Measurements from ENCODE around the gene SSTR1.

Gene SSTR1

DNA sequence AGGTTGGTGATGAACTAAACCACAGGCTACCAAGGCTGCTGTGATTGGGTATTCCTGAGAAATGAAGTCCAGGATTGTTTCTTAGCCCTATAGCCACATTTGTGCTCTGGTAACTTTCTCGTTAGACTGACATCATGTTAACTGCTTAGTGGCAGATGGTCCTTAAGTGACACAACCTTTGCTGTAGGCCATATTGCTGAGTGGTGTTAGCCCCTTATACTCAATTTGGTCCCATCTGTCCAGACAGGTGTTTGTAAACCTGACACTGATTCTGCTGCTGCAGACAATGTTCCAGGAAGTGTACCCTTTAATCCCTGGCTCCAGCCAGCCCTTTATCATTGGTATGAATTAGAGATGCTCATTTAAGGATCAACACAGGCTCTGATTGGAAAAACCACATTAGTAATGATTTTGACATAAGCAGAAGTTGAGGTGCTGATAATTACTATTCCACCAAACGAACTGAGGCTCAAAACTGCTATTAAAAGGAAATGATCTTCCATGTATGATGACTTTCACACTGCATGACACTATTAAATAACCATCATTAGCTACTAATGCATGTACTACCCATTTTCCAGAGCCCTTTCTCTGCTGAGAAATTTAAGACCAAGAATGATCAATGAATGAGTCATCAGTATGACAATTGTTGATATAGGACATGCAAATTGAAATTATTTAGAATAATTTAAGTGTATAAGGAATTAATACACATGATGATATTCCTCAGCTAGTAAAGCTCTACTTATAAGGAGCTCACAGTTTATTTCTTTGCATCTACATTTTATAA, 3.6 kb upstream of the SSTR1 start:
- no peak for DNase-seq

DNA sequence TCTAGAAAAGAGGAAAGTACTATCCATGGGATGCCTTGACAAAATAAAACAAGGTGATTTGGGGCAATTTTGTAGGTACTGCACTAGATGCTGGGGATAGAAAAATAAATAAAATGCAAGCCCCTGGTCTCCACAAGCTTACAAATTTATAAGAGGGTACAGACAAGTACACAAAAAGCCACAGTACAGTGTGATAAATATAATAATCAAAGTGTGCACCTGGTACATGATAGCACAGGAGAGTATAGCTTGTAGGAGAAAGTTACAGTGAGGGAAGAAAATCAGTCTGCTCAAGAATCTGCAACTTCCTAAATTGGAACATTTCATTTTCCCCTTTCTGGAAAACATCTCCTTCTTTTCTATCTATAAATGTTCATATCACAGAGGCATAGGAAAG, 3.0 kb upstream of the SSTR1 start:
- DNase-seq, result no peak

DNA sequence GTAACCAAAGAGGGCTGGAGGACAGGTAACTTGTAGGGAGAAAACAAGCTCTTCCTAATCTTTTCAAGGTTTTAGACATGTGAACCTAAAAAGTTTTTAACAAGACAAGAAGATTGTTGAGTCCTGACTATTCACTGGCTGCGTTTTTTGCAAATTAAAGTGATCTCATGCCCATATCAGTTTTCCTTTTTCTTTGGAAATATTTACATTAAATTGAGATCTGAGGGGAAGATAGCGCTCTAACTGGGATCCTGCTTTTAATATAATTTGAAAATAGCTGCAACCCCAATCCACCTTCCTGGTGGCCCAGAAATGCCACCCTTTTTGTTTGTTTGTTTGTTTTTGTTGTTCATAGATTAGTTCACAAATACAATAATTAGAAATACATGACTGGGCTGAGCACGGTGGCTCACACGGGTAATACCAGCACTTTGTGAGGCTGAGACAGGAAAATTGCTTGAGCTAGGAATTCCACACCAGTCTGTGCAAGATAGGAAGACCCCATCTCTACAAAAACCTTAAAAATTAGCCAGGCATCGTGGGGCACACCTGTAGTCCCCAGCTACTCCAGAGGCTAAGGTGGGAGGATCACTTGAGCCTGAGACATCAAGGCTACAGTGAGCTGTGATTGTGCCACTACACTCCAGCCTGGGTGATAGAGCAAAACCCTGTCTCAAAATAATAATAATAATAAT, 2.4 kb upstream of the SSTR1 start:
- DNase-seq, result no peak

DNA sequence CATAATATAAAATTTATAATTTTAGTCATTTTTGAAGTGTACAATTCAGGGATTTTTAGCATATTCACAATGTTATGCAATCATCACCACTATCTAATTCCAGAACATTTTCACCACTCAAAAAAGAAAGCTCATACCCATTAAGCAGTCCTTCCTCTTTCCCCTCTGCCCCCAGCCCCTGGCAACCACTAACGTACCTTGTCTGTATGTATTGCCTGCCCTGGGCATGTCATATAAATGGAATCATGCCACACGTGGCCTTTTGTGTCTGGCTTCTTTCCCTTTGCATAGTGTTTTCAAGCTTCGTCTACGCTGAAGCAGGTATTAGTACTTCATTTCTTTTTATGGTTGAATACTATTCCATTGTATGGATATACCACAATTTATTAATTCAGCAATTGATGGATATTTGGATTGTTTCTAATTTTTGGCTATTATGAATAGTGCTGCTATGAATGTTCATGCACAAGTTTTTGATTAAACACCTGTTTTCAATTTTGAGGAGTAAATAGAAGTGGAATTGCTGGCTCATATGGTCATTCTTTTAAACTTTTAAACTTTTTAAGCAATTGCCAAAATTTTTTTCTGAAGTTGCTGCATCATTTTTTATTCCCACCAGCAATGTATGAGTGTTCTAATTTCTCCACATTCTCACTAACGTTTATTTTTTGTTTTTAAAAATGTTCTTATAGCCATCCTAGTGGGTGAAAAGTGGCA, 1.6 kb upstream of the SSTR1 start:
- DNase-seq, result no peak

DNA sequence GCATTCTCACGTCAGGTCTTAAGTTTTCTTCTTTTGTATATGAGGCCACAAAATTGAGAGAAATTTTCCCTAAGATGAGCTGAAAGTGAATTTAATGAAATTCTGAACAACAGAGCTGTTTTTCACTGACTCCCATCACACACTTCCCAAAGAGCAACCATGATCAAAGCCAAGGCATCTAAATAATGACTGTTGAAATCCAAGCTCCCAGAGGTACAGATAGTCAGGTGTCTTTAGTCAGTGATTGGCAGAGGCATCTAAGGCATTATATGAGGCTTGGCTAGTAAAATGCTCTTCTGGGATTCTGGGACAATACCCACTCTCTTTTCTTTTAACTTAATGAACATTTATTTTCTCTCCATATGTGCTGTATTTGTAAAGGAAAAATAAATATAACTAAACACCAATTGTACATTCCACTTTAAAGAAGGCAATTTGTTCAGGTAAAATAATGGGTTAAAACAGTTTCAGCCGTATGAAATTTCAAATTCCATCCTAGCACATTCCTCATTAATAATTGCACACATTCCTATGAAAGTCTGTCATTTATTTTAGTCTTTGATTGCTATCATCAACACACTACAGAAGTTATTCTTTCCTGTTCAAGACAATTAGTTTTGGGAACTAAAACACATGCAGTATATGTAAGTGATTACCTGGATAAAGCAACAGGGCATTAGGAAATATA, 871 bp upstream of the SSTR1 start:
- no peak for DNase-seq

DNA sequence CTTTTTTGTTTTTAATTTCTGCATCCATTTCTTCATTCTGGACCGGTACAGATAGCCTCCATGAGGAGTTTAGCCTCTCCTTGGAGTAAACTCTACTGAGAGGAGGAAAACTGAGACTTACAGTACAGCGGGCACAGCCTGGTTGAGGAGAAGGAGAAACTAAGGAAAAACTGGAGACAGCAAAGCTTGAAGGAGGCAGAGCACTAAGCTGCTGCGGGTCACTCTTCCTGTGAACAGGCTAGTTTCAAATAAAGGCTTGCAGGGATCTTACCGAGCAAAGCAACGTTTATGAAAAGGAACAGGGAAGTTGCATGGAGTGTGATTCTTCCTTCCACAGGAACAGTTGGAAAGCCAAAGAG, 348 bp upstream of the SSTR1 start:
- no peak for DNase-seq

DNA sequence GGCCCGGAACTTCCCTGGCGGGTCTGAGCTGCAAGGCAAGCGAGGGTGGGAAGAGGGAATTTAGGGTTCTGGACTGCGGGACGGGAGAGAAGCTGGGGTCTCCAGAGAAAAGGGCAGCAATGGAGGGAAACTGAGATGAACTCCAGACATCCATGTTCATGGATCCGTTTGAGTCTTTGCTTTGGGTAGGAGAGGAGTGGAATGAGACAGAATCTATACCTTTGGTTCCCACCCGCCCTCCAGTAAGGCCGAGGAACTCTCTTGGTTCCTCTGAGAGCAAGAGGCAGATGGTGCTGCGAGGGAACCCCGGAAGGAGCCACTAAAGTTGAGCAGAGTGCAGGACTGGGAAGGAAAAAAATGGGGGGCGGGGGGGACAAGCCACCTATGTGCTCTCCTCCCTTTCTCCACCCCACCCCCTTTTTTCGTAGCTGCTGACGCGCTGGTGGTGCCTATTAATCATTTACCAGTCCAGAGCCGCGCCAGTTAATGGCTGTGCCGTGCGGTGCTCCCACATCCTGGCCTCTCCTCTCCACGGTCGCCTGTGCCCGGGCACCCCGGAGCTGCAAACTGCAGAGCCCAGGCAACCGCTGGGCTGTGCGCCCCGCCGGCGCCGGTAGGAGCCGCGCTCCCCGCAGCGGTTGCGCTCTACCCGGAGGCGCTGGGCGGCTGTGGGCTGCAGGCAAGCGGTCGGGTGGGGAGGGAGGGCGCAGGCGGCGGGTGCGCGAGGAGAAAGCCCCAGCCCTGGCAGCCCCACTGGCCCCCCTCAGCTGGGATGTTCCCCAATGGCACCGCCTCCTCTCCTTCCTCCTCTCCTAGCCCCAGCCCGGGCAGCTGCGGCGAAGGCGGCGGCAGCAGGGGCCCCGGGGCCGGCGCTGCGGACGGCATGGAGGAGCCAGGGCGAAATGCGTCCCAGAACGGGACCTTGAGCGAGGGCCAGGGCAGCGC, 1.2 kb downstream of the SSTR1 start:
- no peak for DNase-seq

DNA sequence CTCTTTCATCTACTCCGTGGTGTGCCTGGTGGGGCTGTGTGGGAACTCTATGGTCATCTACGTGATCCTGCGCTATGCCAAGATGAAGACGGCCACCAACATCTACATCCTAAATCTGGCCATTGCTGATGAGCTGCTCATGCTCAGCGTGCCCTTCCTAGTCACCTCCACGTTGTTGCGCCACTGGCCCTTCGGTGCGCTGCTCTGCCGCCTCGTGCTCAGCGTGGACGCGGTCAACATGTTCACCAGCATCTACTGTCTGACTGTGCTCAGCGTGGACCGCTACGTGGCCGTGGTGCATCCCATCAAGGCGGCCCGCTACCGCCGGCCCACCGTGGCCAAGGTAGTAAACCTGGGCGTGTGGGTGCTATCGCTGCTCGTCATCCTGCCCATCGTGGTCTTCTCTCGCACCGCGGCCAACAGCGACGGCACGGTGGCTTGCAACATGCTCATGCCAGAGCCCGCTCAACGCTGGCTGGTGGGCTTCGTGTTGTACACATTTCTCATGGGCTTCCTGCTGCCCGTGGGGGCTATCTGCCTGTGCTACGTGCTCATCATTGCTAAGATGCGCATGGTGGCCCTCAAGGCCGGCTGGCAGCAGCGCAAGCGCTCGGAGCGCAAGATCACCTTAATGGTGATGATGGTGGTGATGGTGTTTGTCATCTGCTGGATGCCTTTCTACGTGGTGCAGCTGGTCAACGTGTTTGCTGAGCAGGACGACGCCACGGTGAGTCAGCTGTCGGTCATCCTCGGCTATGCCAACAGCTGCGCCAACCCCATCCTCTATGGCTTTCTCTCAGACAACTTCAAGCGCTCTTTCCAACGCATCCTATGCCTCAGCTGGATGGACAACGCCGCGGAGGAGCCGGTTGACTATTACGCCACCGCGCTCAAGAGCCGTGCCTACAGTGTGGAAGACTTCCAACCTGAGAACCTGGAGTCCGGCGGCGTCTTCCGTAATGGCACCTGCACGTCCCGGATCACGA, 2.2 kb downstream of the SSTR1 start:
- no peak for DNase-seq

DNA sequence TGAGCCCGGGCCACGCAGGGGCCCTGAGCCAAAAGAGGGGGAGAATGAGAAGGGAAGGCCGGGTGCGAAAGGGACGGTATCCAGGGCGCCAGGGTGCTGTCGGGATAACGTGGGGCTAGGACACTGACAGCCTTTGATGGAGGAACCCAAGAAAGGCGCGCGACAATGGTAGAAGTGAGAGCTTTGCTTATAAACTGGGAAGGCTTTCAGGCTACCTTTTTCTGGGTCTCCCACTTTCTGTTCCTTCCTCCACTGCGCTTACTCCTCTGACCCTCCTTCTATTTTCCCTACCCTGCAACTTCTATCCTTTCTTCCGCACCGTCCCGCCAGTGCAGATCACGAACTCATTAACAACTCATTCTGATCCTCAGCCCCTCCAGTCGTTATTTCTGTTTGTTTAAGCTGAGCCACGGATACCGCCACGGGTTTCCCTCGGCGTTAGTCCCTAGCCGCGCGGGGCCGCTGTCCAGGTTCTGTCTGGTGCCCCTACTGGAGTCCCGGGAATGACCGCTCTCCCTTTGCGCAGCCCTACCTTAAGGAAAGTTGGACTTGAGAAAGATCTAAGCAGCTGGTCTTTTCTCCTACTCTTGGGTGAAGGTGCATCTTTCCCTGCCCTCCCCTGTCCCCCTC, 3.0 kb downstream of the SSTR1 start:
- no peak for DNase-seq

DNA sequence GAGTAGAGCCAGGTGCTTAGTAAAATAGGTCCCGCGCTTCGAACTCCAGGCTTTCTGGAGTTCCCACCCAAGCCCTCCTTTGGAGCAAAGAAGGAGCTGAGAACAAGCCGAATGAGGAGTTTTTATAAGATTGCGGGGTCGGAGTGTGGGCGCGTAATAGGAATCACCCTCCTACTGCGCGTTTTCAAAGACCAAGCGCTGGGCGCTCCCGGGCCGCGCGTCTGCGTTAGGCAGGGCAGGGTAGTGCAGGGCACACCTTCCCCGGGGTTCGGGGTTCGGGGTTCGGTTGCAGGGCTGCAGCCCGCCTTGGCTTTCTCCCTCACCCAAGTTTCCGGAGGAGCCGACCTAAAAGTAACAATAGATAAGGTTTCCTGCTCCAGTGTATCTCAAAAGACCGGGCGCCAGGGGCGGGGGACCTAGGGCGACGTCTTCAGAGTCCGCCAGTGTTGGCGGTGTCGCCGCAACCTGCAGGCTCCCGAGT, 3.6 kb downstream of the SSTR1 start:
- DNase-seq, result no peak

DNA sequence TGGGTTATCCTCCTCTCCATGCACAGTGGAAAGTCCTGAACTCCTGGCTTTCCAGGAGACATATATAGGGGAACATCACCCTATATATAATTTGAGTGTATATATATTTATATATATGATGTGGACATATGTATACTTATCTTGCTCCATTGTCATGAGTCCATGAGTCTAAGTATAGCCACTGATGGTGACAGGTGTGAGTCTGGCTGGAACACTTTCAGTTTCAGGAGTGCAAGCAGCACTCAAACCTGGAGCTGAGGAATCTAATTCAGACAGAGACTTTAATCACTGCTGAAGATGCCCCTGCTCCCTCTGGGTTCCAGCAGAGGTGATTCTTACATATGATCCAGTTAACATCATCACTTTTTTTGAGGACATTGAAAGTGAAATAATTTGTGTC, 4.4 kb downstream of the SSTR1 start:
- no peak for DNase-seq

DNA sequence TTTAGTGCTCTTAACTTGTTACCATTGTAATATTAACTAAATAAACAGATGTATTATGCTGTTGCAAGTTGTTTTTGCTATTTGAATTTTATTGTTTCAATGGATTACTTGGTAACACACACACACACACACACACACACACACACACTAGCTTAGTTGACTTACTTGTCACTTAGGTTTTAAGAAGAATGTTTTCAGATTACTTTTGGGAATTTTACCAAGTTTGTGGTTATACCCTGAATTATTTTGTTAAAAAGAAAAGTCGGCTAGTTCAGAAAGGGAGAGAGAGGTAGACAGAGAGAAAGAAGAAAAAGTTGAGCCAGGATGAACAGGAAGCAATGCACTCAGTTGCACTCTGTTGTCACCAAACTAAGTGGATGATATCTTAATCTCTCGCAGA, 5.3 kb downstream of the SSTR1 start:
- no peak for DNase-seq

DNA sequence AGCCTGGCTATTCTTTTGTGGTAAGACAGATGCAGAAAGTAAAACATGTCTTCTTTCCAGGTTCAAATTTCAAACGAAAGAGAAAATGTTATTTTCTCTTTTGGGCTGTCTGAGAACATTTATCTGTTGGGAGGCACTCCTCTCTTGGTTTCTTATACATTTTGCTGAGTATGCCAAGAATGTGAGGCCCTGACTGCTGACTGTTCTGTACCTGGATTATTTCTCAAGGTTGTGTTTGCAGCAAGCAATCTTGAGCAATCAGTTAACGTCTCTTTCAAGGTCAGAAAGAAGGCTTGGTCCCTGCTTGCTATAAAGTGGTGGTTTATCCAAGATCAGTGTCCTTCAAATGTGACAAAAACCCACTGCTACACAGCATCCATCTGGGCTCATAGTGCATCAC, 9.8 kb downstream of the SSTR1 start:
- no peak for DNase-seq

DNA sequence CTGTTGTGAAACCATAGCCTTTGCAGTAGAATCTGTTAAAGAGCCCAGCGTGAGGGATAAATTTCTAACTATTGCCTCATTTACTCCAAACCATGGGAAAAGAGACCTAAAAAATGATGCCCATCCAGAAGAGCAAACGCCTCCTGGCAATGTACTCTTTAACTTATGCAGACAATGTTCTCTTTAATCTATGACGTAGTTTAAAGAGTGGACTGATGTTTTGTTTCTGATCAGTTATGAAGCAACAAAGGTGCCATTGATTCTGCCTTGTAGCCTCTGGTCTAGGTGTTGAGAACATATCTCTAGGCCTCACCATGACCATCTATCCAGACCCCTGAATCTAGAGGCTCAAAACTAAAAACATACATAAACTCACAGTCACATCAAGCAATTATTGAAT, 13.4 kb downstream of the SSTR1 start:
- no peak for DNase-seq

DNA sequence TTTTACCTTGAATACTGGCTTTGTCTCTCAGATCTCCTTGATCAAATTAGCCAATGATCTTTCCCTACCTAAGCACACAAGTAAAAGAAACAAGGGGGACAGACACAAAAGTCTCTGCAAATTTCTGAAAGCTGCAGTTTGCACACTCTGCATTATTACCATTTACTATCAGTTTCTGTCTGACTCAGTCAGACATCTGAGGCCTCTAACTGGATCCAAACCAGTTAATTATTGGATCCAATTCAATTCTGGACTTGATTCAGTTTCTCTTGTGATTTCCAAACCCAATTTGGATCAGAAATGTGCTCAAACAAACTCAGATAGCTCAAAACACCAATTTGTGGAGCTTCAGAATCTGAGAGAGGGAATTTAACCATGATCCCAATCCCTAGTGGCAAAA, 16.6 kb downstream of the SSTR1 start:
- DNase-seq, result no peak

DNA sequence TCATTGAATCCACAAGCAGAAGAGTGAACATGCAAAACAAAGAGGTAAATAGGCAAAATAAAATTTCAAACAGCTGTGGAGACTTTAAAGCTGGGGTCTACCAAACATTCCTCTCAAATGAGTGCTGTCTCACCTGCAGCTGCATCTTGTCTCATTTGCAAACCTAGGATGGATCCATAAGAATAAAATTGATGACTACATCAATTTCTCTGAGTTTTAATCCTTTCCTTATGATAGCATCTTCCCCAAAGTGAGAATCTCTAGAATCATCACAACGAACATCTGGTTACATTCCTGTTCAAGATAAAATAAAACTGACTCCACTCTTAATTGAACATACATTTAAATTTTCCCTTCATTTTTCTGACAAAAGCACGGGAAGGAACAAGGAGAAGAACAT, 18.2 kb downstream of the SSTR1 start:
- no peak for DNase-seq

DNA sequence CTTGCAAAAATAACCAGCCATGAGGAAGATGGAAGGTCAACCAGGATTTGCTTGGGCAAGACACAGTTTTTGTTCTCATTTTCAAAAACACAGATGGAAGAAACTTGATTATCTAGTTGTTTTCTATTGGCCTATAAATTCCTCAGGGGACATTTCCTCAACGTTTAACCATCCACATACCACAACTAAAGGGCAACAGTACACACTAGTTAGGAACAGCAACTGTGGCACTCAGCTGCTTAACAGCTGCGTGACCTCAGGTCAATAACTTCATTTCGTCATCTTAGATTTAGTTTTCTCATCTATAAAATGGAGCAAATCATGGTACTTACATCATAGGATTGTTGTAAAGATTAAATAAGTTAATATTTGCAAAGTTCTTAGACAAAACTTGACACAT, 18.7 kb downstream of the SSTR1 start:
- DNase-seq, result no peak

DNA sequence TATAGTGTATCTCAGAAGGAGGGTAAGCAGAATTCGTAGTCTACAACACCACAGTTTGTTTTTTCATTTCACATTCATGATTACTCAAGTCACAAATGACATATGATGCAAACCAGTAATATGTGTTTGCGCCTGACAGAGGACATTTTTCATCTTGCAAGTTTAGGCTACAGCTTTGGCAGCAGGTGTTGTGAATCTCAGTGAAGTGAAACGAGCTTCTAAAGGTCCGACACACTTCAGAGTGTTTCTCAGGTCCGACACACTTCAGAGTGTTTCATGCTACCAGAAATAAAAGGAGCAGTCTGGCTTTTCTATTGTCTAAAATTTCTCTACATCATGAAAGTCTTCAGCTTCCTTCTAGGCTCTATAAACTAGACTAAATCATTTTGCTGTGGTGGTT, 25.5 kb downstream of the SSTR1 start:
- DNase-seq, result no peak

DNA sequence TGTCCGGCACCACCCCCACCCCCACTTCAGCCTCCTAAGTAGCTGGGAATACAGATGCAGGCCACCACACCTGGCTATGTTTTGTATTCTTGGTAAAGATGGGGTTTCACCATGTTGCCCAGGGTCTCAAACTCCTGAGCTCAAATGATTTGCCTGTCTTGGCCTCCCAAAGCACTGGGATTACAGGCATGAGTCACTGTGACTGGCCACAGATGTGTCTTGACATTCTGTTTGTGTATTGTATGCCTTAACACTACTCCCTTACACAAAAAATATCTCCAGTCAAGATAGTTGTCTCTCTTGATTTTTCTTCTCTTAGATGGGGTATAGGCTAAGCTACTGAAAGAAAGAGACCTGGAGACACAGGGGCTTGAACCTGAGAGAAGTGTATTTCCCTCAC, 30.6 kb downstream of the SSTR1 start:
- DNase-seq, result no peak

DNA sequence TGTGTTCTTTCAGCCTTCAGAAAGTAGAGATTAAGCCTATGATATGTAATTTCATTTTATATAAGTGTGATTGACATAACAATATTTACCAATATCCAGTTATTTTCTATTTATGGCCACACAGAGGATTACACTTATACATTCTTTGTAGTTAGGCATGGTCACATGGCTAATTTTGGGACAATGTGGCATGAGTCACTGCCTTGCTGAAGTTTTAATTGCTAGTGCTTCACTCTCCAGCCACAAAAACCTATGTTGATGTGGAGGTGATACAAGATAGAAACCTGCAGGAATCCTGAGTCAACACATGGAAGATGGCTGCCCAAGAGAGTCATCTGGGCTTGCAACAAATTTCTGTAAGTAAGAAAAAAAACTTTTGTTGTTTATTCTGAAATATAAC, 31.2 kb downstream of the SSTR1 start:
- no peak for DNase-seq

Measured in T-helper 9 cell (primary cell).